Measurements from ENCODE around the gene GPC5.
"Not testable (repeated sequence)": the region's sequence is repeated elsewhere in the genome, so short reads cannot be mapped to it uniquely, and the experiment has no call there.

GPC5 gene

DNA sequence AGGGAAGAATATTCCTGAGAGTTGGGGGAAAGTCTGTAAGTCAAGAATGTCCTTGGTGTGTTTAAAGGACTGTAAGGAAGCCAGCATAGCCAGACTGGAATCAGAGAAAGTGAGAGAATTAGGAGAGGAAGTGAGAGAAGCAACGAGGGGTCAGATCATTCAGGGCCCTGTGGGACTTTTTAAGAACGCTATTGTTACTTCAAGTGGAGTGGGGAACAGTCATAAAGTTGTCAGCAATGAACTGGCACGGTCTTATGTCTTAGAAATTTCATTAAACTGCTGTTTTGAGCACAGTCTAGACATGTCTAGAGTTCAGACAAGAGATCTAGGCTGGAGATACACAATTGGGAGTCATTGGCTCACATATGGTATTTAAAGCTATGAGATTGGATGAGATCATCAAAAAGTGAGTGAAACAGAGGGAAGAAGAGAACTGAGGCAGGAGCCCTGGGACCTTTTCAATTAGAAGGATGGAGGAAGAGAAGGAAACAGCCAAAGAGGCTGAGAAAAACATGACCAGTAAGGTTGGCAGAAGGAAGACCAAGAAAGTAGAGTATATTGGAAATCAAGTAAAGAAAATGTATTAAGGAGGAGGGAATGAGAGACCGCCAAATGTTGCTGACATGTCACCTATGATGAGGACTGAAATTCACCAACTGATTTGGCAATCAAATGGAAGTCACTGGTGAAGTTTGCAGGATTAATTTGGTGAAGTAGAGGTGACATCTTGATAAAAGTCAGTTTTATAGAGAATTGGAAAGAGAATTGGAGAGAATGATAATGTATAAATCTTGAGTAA, 263.5 kb downstream of the GPC5 start:
- no peak for DNase-seq

DNA sequence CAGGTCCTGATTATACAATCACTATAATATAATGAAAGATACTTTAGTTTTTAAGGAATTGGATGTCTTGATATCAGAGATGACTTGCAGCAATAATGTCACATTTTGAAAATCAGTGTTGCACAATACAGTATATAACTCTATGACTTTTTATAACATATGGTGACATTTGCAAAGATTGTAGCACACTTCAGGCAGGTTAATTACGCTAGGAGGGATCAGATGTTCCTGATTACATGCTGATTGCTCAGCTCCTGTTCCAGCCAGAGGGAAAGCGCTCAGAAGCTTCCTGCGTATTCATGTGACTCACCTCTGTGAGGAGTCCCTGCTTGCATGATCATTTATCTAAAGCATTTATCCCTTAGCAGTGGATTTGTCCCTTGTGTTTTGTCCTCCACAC, 265.6 kb downstream of the GPC5 start:
- DNase-seq = no peak

DNA sequence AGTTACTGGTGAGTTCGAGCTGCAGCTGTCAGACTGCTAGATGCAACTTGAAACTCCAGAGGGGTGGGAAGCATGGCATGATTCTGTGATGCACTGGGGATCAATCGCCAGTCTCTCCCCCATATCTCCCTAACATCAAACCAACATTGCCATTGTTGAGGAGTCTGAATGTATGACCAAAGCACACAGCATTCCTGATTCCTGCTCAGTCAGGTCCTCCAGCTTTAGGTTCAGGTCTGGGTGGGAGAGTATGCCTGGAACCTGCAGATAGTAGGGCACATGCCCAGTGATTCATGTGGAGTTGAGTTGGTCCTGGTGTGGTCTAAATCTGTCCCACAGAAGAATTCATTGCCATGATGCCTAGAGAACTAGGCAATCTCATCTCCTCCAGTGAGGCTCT, 269.1 kb downstream of the GPC5 start:
- DNase-seq = no peak

DNA sequence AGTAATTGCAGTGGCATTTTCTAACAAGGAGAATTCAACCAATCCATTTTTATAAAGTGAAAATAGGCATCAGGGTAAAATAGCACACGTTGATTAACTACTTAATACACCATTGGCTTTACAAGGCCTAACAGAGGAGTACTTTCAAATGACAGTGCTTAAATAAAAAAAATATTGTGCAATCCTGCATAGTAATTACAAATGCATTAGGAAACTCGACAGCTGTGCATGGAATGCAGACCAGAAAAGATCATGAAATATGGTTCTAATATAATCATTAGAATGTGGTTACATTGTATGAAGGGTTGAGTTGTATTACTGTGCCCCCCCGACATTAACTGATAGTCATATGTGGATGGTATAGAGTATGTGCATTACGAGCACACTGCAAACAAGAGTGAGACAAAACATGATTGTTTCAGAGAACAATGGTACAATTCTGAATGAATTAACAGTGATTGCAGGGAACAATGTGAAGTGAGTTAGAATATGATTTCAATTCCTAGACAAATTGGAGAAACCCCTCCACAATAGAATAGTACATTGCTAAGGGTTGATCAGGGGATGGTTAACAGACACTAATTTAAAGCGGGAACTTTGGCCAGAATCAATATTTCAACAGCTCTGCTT, 270.6 kb downstream of the GPC5 start:
- DNase-seq = no peak

DNA sequence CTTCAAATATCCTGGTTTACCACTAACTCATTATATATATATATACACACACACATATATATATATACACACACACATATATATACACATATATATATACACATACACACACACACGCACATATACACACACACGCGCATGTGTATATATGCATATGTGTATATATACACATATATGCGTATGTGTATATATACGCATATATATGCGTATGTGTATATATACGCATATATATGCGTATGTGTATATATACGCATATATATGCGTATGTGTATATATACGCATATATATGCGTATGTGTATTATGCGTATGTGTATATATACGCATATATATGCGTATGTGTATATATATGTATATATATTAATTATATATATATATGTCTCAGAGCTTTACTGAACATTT, 275.9 kb downstream of the GPC5 start:
- DNase-seq = not testable (repeated sequence)

DNA sequence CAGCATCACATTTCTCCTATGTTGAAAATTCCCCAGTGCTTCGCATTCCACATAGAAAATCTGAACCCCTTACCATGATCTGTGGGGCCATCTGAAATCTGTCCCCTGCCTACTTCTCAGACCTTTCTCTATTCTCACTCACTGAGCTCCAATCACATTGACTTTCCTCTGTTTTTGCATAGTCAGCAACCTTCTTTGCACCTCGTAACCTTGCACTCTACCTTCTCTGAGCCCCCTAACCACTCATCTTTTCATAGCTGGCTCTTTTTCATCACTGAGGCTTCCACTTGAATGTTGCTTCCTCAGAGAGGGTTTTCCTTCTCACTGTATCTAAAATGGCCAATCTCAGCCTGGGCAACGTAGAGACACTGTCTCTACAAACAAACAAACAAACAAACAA, 286.3 kb downstream of the GPC5 start:
- DNase-seq = no peak

DNA sequence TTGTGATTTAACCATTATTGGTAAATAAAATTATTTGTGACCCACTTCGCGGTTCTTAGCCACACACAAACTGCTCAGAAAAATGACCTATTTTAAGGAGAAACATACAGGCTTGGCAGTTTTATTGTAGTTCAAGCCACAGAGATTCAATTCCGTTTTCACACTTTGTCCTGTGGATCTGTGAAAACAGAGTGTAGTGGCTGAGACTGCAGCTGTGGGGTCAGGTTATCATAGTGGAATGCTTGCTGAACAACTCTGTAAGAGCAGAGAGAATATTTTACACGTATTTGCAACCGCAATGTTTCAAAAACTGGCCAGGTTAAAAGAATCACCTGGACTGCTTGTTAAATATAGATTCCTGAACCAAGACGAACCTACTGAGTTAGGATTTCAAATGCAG, 292.5 kb downstream of the GPC5 start:
- no peak for DNase-seq

DNA sequence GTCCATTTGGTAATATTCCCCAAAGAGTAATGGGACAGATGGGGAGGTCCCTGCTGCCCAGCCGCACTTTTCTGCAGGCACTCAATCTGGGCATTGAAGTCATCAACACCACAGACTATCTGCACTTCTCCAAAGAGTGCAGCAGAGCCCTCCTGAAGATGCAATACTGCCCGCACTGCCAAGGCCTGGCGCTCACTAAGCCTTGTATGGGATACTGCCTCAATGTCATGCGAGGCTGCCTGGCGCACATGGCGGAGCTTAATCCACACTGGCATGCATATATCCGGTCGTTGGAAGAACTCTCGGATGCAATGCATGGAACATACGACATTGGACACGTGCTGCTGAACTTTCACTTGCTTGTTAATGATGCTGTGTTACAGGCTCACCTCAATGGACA, 295.0 kb downstream of the GPC5 start:
- DNase-seq = no peak

DNA sequence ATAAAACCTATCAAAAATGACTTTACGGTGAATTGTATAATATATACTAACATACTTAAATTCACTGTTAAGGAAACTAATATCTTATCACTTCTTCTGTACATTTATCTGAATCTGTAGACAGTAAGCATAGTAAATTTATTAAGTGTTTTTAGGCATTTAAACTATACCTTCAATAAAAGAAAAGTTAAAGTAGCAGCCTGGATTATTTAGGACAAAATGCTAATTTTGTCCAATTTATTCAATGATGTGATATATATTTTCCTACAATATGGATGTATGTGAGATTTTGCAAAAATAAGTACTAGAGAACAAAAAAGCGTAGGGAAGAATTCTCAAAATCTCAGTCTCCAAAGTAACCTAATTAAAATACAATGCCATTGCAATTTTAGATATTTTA, 299.9 kb downstream of the GPC5 start:
- no peak for DNase-seq

DNA sequence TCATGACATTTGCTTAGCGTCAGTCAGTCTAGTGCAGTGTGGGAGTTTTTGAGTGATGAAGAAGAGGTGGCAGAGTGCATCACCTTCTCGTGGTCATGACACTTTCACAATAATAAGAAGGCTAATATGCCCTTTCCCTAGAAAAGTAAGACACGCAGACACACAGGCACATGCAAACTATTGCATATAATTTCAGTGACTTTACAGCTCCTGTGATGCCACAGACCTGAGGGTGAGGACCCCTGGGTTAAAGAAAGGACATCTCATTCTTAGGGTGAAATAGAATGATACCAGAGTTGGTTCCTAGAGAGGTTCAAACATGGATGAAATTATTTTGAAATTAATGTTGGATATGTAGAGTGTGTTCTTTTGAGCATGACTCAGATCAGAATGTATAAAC, 300.3 kb downstream of the GPC5 start:
- no peak for DNase-seq

DNA sequence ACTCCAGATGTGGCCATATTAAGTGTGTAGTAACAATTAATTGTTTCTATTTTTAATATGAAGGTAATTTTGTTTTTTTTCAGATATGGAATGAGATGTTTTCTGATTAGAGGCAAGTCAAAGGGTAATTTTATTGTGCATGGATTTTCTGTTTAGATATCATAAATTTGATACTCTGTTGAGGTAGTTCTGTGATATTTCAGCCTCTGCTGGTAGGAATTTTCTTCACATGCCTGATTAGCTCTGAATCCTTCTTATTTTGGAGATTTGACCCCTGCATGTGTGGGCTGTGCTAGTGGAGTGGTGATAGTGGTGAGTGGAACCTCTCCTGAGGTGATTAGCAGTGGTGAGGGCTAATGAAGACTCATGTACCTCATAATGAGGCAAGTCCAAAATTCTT, 301.4 kb downstream of the GPC5 start:
- DNase-seq = no peak

DNA sequence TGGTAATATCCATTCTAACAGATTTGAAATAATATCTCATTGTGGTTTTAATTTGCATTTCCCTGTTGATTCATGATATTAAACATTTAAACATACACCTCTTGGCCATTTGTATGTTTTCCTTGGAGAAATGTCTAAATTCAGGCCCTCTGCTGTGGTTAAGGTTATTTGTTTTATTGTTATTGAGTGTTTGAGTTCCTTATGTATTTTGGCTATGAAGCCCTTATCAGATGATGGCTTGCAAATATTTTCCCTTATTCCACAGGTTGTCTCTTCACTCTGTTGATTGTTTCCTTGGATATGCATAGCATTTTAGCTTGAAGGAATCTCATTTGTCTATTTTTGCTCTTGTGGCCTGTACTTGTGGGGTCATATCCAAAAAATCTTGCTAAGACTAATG, 303.6 kb downstream of the GPC5 start:
- no peak for DNase-seq

DNA sequence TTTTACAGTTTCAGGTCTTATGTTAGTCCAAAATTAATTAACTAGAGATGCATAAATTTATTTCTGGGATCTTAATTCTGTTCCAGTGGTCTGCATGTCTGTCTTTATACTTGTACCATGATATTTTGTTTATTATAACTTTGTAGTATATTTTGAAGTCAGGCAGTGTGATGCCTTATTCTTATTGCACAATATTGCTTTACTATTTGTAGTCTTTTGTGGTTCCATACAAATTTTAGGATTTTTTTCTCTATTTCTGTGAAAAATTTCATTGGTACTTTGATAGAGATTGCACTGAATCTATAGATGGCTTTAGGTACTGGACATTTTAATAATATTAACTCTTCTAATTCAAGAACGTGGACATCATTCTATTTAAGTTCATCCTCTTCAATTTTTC, 304.0 kb downstream of the GPC5 start:
- DNase-seq = no peak

DNA sequence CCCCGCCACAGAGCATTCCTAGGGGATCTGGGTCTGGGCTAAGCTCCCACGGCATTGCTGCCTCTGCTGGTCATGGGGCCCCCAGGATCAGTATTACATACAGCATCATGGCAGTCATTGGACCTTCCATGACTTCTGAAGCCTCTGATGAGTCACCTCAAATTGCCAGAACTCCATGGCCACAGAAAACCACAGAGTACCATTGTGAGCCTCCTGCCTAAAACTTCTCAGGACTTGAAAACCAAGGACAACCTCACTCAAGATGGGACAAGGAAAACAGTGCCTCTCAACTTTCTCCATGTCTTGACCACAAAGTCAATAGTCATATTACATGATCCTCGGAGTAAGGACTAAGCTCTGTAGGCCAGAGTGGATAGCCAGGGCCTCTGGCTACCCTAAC, 306.0 kb downstream of the GPC5 start:
- DNase-seq = no peak

DNA sequence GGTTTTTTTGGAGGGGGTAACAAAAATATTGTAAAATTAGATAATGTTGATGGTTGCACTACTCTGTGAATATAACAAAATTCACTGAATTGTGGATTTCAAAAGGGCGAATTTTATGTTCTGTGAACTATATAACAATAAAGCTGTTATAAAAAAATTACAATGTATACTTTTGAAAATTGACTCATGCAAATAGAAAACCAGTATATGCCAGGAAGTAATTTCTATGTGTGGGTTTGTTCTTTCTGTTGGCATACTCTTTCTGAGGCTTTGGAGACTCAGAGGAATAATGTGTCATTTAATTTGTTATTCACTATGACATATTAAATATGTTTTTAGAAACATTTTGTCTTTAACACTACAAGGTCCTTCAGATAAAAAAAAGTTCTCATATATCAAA, 310.1 kb downstream of the GPC5 start:
- no peak for DNase-seq

DNA sequence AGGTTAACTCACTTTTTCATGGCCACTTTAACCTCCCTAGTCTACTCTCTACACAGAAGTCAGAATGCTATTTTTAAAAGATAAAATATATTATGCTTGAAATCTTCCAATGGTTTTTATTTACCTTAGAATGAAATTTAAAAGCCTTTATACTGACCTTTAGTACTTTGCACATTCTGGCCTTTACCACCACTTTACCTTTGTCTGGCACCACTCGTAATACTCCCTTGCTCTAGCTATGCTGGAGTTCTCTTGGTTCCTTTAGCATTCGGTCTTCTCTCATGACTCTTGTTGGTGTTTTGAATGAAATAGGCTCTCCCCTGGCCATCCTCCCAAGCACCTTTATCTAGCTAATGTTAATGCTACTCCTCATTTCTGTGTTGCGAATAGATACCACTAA, 310.8 kb downstream of the GPC5 start:
- DNase-seq = no peak

DNA sequence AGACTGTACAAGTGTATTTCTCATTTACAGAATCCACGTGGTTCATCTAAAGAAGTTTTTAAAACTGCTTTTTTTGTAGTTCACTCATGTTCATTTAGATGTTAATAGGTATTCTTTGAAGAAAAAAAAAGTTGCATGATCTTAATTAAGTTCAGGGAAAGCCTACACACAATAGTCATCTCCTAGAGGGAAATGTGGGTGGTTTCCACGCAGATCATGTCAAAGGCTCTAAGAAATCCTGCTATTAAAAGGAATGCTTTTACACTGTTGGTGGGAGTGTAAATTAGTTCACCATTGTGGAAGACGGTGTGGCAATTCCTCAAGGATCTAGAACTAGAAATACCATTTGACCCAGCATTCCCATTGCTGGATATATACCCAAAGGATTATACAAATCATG, 312.3 kb downstream of the GPC5 start:
- DNase-seq = no peak

DNA sequence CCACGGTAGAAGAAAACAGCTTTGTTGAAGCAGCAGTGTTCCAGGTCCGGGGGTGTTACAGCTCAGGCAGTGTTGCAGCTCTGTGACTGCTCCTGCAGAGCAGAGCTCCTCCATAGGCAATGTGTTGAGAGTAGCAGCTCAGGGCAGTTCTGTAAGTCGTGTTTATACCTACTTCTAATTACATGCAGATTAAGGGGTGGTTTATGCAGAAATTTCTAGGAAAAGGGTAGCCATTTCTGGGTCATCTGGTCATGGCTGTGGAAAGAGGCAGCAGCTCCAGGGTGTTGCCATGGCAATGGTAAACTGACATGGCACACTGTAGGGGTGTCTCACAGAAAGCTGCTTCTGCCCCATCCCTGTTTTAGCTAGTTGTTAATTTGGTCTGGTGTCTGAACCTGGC, 316.4 kb downstream of the GPC5 start:
- DNase-seq = no peak

DNA sequence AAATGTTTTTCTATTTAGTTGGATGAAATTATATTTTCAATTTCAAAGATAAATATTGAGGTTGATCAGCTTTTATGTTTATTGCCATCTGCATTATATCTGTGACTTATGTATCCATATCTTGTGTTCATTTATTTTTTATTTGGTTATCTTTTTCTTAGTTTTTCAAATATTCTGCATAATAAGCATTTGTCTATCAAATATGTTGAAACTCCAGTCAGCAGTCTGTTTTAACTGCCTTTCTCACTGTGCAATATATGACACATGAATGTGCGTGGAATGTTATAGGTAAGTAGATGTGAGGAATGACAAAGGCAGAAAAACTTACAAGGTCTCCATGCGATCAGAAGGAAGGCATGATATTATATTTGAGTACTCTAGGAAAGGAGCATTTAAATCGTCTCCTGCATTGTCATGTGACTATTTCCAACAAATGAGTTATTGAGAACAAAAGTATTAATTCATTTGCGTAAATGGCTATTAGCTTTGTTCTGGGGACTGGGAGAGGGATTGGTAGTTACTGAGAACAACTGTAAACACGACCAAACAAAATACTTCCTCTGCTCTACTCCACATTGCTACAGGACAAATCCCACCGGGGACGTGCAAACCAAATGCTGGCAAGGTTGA, 318.1 kb downstream of the GPC5 start:
- DNase-seq = no peak

DNA sequence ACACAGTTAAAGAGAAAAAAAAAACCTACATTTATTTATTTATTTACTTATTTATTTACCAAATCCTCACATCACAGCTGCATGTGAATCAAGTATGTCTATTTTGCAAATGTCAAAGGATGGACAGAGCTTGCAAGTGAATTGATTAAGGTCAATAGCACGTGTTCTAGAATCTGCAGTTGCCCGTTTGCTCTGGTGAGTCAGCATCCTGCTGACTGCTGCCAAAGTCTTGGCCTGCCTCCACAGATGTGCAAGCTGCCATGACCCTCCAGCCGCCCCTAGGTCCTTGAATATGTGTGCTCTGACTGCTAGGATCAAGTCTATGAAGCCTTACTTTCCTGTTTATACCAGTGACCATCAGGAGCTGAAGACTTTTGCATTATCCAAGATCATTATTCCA, 320.6 kb downstream of the GPC5 start:
- no peak for DNase-seq

DNA sequence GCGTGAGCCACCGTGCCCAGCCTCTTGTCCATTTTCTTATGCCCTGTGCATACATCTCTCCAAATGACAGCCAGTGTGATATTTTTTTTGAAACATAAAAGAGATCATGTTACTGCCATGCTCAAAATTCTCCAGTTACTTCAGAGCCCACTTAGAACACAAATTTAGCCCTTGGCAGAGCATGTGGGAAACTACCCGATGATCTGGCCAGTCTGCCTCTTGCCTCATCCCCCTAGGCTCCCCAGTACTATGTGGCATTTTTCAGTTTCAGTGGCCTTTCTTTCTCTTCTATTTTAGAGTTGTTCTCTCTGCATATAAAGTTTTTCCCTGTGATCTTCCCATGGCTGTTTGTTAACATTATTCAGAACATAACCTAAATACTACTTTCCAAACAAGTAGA, 323.0 kb downstream of the GPC5 start:
- DNase-seq = no peak

DNA sequence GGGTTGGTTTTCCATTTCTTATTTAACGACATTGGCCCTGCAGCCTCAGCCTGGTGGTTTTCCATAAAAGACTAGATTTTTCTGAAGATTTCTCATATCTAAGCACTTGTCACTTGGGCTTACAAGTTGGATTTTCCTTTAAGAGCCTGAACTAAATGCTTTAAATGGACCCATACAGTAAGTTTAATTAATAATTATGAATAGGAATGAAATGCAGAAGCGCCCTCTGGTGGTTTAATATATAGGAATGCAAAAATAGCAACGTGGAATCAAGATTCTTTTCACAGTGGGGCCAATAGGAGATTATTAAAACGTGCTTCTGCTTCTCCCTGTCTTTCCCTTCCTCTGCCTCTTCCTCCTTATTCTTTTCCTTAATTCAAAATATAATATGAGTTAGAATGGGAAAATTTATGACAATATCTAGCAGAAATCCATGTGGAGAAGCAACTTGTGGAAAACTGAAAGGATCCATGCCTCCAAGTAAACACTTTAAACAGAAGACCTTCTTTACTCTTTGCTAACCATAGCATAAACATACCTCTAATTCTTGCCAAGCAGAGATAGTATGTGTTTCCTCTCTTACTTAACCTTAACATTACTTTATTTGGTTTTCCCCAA, 324.0 kb downstream of the GPC5 start:
- DNase-seq = no peak

DNA sequence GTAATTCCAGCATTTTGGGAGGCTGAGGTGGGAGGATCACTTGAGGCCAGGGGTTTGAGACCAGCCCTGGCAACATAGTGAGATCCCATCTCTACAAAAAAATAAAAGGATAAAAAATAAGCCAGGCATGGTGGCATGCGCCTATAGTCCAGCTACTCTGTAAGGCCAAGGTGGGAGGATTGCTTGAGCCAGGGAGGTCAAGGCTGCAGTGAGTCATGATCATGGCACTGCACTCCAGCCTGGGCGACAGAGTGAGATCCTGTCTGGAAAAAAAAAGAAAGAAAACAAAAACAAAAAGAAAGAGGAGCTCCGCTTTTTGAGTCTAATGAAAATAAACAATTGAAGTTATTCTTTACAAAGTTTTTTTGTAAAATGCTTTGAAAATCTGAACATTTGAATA, 326.2 kb downstream of the GPC5 start:
- no peak for DNase-seq

DNA sequence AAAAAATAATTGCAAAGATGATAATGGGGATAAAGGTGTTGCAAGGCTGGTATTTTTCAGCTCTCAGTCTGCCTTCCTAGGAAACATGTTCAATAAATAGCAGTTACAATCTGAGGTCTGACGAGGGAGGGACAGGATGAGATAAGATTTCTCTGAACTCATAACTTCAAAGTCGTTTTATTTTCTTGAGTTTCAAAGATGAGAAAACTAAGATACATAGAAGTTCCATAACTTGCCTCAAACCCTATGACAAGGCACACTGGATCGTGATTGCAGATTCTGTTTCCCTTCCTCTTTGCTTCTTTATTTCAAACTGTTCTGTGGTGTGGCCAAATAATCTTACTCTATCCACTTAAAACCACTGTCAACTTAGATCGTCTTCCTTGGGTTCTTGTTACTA, 327.2 kb downstream of the GPC5 start:
- DNase-seq = no peak
